Fibroblast of skin of left quadriceps (primary cell): ENCODE results near the gene SUV39H2.
"Not testable (repeated sequence)": the region's sequence is repeated elsewhere in the genome, so short reads cannot be mapped to it uniquely, and the experiment has no call there.

Experiments
- DNase-seq, 2 experiments: peaks; one replicate each; pipeline ENCODE4 v3.0.0-alpha.2; 2013; ENCODE audit warnings: low read depth in 2 of 2

The SUV39H2 gene

GRCh38 chr10:14936584-14936983 lies 57.9 kb downstream of the SUV39H2 start:
- DNase-seq: no peak

DNA sequence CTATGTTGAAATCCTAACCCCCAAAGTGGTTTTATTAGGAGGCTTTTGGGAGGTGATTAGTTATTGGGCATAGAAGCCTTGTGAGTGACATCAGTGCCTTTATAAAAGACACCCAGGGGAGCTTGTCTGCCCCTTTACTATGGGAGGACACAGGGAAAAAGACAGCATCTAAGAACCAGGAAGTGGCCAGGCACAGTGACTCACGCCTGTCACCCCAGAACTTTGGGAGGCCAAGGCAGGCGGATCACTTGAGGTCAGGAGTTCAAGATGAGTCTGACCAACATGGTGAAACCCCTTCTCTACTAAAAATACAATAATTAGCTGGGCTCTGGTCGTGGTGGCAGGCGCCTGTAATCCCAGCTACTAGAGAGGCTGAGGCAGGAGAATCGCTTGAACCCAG lies 60.3 kb downstream of the SUV39H2 start:
- DNase-seq: not testable (repeated sequence)

DNA sequence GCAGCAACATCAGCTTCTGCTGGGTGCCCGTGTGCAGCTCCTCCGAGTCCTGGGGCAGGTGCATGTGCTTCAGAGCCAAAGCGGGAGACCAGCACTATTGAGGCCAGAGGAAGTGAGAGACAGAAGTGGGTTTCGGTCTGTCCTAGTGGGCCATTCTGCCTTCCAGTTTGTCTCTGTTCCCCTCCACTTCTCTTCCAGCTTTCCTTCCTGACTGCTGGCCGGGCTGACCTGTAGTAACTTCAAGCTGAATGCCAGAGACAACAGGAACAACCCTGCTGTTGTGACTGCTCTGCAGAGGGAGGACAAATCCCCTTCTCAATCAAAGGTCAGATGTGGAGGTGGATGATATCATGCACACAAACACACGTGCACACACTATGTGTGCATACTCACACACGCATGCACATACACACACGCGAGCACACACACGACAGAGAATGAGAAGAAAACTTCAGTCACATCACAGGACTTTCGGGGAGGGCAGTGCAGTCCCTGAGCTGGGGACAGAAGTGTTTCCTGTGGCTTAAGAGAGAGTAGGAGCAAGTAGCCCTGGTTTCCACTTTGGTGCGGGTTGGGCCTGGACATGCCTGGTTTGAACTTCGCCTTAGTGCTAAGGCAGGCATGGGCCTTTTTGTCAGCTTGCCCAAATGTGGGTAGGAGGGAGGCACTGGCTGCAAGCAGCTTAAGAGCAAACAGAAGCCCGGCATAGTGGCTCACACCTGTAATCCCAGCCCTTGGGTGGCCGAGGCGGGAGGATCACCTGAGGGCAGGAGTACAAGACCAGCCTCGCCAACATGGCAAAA lies 63.7 kb downstream of the SUV39H2 start:
- not testable (repeated sequence) for DNase-seq

DNA sequence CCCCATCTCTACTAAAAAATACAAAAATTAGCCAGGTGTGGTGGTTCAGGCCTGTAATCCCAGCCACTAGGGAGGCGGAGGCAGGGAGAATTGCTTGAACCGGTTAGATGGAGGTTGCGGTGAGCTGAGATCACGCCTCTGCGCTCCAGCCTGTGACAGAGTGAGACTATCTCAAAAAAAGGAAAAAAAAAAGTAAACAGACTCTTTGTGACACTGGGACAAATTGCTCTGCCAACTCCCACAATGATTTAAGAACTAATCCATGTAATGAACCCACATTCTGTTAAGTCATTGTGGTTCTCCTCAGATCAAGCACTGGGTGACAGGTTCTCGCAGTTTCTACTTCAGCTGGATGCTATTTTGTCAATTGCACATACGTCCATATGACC lies 64.3 kb downstream of the SUV39H2 start:
- not testable (repeated sequence) for DNase-seq

GRCh38 chr10:14945108-14945507 lies 66.4 kb downstream of the SUV39H2 start:
- DNase-seq: no peak

DNA sequence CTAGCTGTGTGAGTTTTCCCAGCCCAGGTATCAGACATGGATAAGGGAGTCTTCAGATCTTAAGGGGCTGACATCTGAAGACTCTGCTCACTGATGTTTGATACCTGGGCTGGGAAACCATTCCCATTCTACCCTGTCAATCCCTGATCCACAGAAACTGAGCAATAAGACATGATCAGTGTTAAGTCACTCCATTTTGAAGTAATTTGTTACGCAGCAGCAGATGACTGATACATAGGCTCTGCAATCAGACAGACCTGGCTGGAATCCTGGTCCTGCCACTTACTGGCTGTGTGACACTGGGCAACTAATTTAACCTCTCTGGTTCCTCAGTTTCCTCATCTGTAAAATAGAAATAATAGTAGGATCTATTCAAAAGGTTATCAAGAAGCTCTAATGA lies 68.6 kb downstream of the SUV39H2 start:
- DNase-seq: no peak

DNA sequence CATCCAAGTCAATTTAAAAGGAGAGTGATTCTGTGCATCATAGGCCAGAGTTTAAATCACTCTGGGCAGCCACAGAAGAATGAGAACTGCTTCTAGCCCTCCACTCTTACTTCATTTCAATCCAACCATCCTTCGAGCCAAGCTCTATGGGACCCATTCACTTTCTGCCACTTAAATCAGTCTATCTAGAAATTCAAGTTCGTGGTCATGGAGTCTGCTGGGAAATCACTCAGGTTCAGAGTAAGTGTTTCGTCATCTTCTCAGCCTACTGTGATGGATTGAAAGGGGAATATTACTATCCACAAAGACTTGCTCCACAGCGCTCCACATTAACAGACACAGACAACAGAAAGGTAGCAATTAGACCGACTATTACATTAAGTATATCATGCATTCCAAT lies 70.6 kb downstream of the SUV39H2 start:
- no peak for DNase-seq

DNA sequence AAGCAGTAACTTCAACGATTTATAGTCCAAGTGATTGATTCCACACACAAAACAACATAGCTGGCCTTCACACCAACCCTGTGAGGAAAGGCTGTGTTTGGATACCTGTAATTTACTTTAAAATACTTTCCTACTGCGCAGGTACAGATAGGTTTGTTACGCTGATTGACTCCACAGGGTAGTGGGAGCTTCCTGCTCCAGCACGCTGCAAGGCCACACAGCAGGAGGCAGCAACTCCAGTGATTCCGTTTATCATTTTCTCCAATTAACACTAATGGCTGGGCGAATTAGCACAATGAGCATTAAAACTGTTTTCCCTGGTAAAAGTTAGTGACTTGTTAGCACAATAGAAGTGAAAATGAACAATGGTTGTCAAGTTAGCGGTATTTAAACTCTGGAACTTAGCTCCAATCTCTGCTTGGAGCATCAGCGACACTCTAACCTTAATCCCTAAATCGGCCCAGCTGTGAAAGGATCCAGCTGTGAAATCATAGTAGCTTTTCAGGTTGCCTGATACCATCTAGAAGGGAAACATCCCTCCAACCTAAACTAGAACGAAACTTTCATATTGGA lies 74.3 kb downstream of the SUV39H2 start:
- no peak for DNase-seq

- DNase-seq: no peak
Observed at GRCh38 chr10:14953424-14954000, 74.8 kb downstream of the SUV39H2 start.
